GM21528 (cell line): ENCODE measurements around the gene GNAT3.

Experiments used
- ATAC-seq: cut with Tn5 transposase; IDR thresholded peaks from one replicate; pipeline ENCODE4 v1.9.1; 2021; ENCODE audit warnings: mild to moderate bottlenecking, moderate library complexity; ENCODE audit not compliant: unreplicated experiment, low FRiP score

The GNAT3 gene

GRCh38 chr7:80467069-80467468 lies 44.8 kb downstream of the GNAT3 start:
- no peak for ATAC-seq

GRCh38 chr7:80466636-80467035 lies 45.2 kb downstream of the GNAT3 start:
- no peak for ATAC-seq

- no peak for ATAC-seq
Observed at GRCh38 chr7:80464211-80464610, 47.7 kb downstream of the GNAT3 start.

- no peak for ATAC-seq
Observed at GRCh38 chr7:80463272-80463920, 48.5 kb downstream of the GNAT3 start.

GRCh38 chr7:80460857-80461256 lies 51.0 kb downstream of the GNAT3 start:
- no peak for ATAC-seq

GRCh38 chr7:80459776-80460510 lies 51.9 kb downstream of the GNAT3 start:
- no peak for ATAC-seq

GRCh38 chr7:80458822-80459725 lies 52.8 kb downstream of the GNAT3 start:
- ATAC-seq = no peak

- no peak for ATAC-seq
Observed at GRCh38 chr7:80453699-80454340, 58.0 kb downstream of the GNAT3 start.

- ATAC-seq = no peak
Observed at GRCh38 chr7:80450621-80451308, 61.1 kb downstream of the GNAT3 start.

GRCh38 chr7:80449836-80450235 lies 62.0 kb downstream of the GNAT3 start:
- no peak for ATAC-seq

- no peak for ATAC-seq
Observed at GRCh38 chr7:80445351-80445750, 66.5 kb downstream of the GNAT3 start.

GRCh38 chr7:80444811-80445210 lies 67.1 kb downstream of the GNAT3 start:
- no peak for ATAC-seq

- no peak for ATAC-seq
Observed at GRCh38 chr7:80443325-80443724, 68.5 kb downstream of the GNAT3 start.

GRCh38 chr7:80440883-80441282 lies 71.0 kb downstream of the GNAT3 start:
- ATAC-seq = no peak

GRCh38 chr7:80439894-80440821 lies 71.7 kb downstream of the GNAT3 start:
- no peak for ATAC-seq

GRCh38 chr7:80435521-80435920 lies 76.3 kb downstream of the GNAT3 start:
- no peak for ATAC-seq

GRCh38 chr7:80434047-80434446 lies 77.8 kb downstream of the GNAT3 start:
- no peak for ATAC-seq

GRCh38 chr7:80432166-80432565 lies 79.7 kb downstream of the GNAT3 start:
- no peak for ATAC-seq

- ATAC-seq = no peak
Observed at GRCh38 chr7:80429181-80429580, 82.7 kb downstream of the GNAT3 start.
